ENCODE results near the gene SLC27A5.

SLC27A5 gene

DNA sequence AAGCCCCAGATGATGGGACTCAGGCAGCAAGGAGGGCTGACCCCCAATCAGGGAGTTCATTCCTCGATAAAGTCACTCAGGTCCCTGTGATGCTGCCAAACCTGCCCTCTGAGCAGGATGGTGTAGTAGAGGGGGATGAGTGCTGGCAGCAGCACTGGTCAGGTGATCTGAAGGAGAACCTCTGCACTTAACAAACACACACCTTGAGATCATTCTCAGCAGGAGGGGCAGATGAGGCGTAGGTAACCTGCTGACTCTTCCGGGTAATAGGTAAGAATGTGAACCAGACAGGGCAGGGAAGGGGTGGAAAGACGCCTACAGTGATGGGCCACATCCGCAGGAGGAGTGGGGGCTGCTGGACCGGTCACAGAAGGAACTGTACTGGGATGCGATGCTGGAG, 32.5 kb downstream of the SLC27A5 start:
- TF ChIP-seq, protein P1, sequence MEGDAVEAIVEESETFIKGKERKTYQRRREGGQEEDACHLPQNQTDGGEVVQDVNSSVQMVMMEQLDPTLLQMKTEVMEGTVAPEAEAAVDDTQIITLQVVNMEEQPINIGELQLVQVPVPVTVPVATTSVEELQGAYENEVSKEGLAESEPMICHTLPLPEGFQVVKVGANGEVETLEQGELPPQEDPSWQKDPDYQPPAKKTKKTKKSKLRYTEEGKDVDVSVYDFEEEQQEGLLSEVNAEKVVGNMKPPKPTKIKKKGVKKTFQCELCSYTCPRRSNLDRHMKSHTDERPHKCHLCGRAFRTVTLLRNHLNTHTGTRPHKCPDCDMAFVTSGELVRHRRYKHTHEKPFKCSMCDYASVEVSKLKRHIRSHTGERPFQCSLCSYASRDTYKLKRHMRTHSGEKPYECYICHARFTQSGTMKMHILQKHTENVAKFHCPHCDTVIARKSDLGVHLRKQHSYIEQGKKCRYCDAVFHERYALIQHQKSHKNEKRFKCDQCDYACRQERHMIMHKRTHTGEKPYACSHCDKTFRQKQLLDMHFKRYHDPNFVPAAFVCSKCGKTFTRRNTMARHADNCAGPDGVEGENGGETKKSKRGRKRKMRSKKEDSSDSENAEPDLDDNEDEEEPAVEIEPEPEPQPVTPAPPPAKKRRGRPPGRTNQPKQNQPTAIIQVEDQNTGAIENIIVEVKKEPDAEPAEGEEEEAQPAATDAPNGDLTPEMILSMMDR (IDR thresholded peaks at IDR 0.05; ENCODE audit: low read depth, low read length): no peak
- in situ Hi-C loops (cut with HindIII; ENCODE audit: low sequenced_read_pairs): no loop called here
- no peak for DNase-seq (ENCODE audit: low read depth, low spot score)
- H3K4me3 ChIP-seq (ENCODE audit: low read depth, low read length): no peak overlapping the region

DNA sequence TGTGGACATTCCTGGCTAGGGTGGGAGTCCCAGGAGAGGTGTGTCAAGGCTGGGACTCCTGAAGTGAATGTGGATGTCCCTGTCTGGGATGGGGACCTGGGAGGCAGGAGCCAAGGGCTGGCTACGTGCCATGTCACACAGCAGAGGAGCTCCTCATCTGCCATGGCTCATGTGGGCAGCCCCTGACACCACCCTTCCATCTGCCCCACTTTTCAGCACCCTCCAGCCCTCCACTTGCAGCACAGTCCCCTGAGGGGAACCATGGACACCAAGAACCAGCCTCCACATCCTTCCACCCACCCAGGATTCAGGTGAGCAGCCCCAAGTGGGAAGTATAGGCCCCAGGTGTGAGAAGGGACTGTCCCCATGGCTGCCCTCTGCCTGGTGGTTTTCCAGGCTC, 33.9 kb downstream of the SLC27A5 start:
- TF ChIP-seq, protein P1 (IDR thresholded peaks at IDR 0.05; ENCODE audit: low read depth, low read length): no peak
- in situ Hi-C loops (cut with HindIII; ENCODE audit: low sequenced_read_pairs): no loop called here
- DNase-seq (ENCODE audit: low read depth, low spot score): no peak
- H3K4me3 ChIP-seq (ENCODE audit: low read depth, low read length): no peak overlapping the region

DNA sequence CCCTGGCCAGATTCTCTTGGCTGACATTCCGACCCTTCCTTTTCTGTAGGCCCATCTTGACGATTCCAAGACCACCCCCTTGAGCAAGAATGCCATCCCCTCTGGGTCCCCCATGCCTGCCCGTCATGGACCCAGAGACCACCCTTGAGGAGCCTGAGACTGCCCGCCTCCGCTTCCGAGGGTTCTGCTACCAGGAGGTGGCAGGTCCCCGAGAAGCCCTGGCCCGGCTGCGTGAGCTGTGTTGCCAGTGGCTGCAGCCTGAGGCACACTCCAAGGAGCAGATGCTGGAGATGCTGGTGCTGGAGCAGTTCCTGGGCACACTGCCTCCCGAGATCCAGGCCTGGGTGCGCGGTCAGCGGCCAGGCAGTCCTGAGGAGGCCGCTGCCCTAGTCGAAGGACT, 34.7 kb downstream of the SLC27A5 start:
- TF ChIP-seq, protein P1 (IDR thresholded peaks at IDR 0.05; ENCODE audit: low read depth, low read length): no peak
- H3K4me3 ChIP-seq (ENCODE audit: low read depth, low read length): no peak overlapping the region
- in situ Hi-C loops (cut with HindIII; ENCODE audit: low sequenced_read_pairs): no loop called here
- DNase-seq (ENCODE audit: low read depth, low spot score): no peak

DNA sequence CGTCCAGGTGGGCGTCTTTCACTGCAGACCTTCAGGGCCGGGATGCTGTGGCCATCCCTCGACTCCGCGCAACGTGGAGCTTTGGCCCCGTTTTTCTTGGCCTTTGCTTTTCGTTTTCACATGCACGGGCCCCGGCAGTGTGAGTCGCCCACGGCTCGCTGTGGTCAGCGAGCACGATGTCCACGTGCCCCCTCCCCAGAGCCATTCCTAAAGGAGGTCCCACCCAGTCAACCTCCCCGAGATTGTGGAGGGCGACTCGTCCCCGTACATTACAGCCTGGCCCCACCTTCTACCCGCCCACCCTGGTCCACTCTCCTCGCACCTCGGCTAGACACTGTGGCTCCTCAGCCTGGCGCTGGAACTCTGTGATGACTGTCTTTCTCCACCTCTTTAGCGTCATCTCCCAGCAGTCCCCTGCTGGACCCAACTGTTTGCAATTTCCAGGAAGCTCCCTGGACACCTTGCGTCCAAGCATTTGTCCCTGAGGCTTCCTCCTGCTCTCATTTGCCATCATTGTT, 35.2 kb downstream of the SLC27A5 start:
- in situ Hi-C loops (cut with HindIII; ENCODE audit: low sequenced_read_pairs): no loop called here
- TF ChIP-seq, protein P1 (IDR thresholded peaks at IDR 0.05; ENCODE audit: low read depth, low read length): no peak
- peak; percentile 13 for DNase-seq (ENCODE audit: low read depth, low spot score)
- H3K4me3 ChIP-seq (ENCODE audit: low read depth, low read length): peak overlapping the region; percentile 61

DNA sequence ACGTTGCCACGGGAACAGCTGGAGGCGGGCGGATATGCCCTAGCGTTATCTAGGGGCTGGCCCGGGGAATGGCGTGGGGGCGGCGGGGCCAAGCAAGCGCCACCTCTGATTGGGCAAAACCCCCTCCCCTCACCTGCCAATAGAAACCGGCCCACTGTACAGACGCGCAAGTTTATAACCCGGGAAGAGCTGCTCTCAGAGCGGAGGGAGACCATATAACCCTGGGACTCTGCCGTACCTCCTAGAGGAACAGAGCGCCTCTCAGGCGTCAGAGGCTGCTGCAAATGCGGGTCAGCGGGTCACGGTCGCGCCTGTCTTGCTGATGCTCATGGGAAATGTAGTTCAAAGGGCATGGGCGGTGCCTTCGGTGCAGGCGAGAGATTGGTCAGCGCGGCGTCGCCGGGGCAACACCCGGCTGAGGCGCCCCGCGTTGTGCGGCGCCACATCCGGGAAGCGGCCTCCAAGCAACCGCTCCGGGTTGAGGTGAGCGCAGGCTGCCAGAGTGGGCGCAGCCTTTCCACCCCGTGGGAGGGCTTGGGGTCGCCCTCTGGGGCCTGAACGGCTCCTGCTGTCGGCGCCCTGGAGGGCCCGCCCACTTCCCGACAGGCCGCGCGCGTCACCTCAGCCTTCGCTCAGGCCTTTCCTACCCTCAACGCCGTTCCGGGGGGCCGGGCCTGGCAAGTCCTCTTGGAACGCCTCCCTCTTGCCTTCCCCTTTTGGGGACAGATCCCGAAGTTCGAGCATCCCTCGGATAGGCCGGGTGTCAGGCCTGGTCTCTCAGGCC, 35.9 kb downstream of the SLC27A5 start, which contains the start of gene ZNF446:
Gene ZNF446, plus strand, starts transcription at position 639 of the 784 bp plus-strand sequence. CDS start 867 bp downstream, outside the sequence.
- peak within 1 kb of the TSS; percentile 61 for H3K4me3 ChIP-seq (ENCODE audit: low read depth, low read length)
- DNase-seq (ENCODE audit: low read depth, low spot score): peak; percentile 98
- TF ChIP-seq, protein P1 (IDR thresholded peaks at IDR 0.05; ENCODE audit: low read depth, low read length): no peak
- in situ Hi-C loops (cut with HindIII; ENCODE audit: low sequenced_read_pairs): no loop called here

DNA sequence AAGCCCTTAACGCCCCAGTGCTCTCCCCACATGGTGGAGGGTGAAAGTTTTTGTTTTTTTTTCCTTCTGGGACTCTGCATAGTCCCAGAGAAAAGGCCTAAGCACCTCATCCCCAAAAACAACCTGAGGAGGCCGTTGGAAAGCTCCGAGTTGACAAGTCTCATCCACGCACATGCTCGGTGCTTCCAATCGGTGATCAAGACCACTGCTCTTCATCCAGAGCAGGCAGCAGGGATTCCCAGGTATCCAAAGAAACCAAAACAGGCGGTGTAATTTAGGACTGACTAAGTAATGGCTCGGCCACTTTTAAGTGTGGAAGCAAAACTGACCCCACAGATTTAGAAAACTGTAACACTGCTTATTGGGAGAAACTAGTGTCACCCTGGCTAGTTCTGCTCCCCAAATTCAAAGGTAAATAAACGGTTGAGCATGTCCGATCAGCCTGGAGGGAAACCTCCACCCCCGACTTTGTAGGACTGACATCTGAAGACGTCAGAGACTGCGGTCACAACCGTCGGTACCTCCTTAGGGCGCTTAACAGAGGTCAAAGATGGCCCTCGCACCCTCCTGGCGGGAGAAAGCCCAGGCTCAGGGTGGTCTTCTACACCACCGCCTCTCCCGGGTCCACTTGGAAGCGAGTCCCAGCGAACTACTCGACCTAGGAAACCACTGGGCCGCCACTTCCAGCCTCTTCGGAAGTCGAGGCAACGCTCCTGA, 36.6 kb downstream of the SLC27A5 start:
- no peak for DNase-seq (ENCODE audit: low read depth, low spot score)
- in situ Hi-C loops (cut with HindIII; ENCODE audit: low sequenced_read_pairs): no loop called here
- H3K4me3 ChIP-seq (ENCODE audit: low read depth, low read length): peak overlapping the region; percentile 61
- TF ChIP-seq, protein P1 (IDR thresholded peaks at IDR 0.05; ENCODE audit: low read depth, low read length): no peak
